HS-5 (cell line): ENCODE results near the gene ATP8A1.

Experiments
- DNase-seq: peaks from one replicate; pipeline ENCODE4 v3.0.0-alpha.2; 2012; ENCODE audit warnings: low read depth

The ATP8A1 gene

GRCh38 chr4:42566835-42567234 is 90.1 kb downstream of the ATP8A1 start:
- DNase-seq: no peak

DNA sequence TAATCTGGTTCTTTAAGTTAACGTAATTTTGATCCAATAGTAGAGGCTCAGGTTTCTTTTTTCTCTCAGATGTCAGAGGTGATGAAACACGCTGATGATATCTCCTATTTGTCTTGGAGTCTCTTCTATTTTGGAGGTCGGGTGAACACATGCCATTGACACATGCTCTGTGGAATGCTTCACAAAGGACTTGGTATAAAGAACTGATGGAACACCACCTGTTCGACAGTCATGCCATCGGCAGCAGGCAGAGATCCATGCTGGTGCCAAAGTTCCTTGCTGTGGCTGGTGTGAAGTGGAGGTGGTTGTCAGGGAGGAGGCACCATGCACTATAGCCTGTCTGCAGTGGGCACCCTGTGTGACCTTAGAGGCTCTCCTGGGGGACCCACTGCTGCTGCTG is 94.9 kb downstream of the ATP8A1 start:
- no peak for DNase-seq

- no peak for DNase-seq
These were observed 95.9 kb downstream of the ATP8A1 start for GRCh38 chr4:42561031-42561430.

GRCh38 chr4:42560467-42560861 is 96.4 kb downstream of the ATP8A1 start:
- DNase-seq: no peak

DNA sequence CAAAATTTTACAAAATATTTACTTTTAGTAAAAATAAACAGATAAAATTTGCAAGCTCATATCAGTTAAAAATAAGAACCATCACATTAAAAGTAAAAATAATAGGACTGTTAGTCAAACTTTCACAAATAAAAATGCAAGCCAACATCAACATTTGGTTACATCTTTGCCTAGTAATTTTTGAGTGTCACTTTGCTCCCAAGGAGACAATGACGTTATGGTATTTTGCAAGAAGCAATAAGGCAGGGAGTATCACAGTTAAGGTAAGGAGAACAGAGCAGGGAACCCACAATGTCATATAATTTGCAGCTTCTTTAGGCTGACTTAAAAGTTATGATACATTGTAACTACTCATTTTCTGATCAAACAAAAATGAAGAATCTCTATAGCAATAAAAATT is 98.7 kb downstream of the ATP8A1 start:
- DNase-seq: no peak

DNA sequence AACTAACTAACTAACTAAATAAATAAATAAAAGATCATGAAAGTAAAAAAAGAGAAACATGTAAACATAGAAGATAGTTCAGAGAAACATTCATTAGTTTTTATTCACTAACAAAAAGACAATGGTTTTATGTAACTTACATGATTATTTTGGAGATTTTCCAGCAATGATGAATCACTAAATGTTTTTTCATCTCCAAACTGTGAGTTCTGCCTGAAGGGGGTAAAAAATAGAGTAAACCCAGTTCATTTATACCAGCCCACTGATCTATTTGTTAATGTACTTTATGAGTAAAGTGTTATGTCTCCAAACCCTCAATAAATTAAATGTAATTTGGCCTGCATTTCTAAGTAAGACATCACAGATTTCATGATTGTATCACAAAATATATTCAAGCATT is 101.1 kb downstream of the ATP8A1 start:
- peak; percentile 10 for DNase-seq

GRCh38 chr4:42554072-42554471 is 102.8 kb downstream of the ATP8A1 start:
- DNase-seq: no peak

DNA sequence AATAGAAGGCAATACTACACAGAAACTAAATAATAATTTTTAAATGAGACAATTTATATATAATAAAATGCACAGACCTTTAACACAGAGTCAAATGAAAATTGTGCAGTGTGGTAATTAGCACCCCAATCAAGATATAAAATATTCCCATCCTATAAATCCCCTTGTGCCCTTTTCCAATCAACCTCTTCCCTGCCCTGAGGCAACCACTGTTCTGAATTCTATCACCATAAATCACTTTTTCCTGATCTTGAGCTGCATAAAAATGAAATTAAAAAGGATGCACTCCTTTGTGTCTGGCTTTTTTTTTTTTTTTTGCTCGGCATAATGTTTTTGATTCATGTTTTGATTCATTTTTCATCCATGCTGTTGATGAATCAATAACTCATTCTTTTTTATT is 107.0 kb downstream of the ATP8A1 start:
- DNase-seq: no peak

DNA sequence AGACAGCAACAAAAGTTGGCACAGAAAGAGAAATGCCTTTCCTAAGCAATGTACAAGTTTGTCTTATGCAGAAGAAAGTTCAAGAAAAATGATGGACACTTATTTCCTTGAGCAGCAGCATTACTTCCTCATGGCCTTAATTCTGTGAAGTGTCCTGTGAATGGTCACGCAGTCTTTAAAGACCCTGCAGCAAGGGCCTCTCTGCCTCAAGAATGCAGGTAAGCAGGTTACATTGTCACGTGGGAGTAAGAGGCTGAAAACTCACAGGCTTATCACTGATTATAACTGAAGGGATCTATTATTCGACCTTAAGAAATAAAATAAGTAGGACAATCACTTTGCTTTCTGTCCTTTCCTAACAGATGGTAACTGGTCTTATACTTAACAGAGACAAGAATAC is 109.1 kb downstream of the ATP8A1 start:
- DNase-seq: no peak

- DNase-seq: no peak
These were observed 113.1 kb downstream of the ATP8A1 start for GRCh38 chr4:42543762-42544161.

- no peak for DNase-seq
These were observed 113.8 kb downstream of the ATP8A1 start for GRCh38 chr4:42543126-42543525.

GRCh38 chr4:42541647-42542046 is 115.3 kb downstream of the ATP8A1 start:
- no peak for DNase-seq

DNA sequence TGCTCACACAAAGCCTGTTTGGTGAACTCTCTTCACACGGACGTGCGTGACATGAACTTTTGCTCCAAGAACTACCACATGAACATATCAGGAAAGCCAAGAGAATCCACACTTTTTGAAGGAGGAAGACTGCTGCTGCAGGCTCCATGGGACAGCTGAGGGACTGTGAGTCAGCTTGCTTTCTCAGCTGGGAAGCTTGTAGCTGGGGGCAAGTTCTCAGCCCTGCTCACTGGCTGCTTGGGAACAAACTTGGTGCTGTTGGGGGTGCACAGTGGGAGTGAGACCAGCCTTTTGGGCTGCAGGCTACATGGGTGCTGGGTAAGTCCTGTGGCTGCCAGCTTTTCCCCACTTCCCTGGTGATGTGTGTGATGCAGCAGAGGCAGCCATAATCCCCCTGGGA is 123.9 kb downstream of the ATP8A1 start:
- no peak for DNase-seq

- DNase-seq: no peak
These were observed 125.4 kb downstream of the ATP8A1 start for GRCh38 chr4:42531341-42532030.

- no peak for DNase-seq
These were observed 133.7 kb downstream of the ATP8A1 start for GRCh38 chr4:42523066-42523718.

GRCh38 chr4:42519803-42520417 is 137.0 kb downstream of the ATP8A1 start:
- peak; percentile 16 for DNase-seq

DNA sequence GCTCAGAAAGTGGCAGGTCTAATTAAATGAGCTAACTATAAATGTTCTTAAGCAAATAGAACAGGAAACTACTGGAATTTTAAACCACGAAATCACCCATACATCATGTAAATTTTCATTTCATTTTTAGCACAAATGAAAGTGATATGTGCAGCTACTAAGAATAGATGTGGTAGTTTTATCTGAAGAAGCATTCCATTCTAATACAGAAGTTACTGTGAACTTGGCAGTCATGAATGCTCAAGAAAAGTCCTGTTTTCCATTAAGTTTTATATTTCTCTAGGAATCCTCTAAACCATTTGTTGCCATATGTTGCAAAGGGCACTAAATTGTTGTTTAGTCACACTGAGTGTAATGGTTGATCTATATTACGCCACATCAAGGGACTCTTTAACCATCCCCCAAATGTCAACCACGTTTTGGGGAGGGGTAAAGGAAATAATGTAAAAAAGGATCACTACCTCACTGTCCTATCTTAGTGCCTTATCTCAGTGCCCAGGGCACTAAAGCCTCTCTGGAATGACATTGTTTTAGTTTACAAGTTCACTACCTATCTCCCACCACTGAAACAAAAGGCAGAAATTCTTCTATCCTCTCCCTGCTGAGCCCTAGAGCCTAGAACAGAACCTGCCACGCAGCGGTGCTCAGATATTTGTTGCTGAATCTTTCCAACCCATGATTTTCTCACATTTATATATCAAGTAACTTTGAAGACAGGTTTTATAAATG is 141.6 kb downstream of the ATP8A1 start:
- DNase-seq: no peak

- no peak for DNase-seq
These were observed 143.0 kb downstream of the ATP8A1 start for GRCh38 chr4:42513748-42514492.

DNA sequence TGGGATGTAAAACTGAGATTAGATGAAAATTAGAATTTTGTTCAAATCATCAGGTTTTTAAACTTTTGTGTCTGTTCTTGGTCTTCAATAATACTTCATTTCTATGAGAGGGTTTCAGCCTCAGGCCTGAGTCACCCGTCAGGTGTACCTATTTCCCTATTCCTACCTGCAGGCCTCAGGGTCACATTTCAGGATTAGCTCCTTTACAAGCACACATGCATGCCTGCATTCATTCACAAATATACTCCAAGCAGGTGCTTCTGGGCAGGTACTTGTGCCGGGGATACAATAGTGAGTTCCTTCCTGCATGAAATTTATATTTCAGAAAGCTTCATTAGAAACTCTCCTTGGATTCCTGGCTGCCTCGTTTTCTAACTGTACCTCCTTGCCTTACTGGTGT is 144.7 kb downstream of the ATP8A1 start:
- DNase-seq: no peak

DNA sequence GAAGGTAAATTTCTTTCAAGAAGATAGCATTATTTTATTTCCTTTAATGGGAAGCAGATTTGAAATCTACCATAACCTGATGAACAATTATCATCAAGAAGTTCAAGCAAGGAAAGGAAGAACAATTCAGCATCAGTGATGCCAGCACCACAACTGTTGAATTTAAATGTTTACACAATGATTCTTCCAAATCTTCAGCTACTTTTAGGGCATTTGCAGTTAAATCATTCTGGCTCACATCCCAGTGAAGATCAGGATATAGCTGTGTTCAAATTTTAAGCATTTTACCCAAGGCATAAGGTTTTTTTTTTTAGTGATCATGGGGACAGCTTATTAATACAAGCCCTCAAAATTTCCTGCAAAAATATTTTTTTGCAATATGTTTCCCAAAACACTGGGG is 146.7 kb downstream of the ATP8A1 start:
- no peak for DNase-seq

GRCh38 chr4:42501624-42502401 is 155.1 kb downstream of the ATP8A1 start:
- no peak for DNase-seq
